Thyroid gland (tissue), 4 donors: ENCODE measurements around the gene ADAMTS17. TPM values are rescaled to one million over a fixed set of nuclear protein-coding genes. Genes with fewer than 3 reads are reported as not detected.

ENCODE experiments used
- DNase-seq, 2 donors: peaks; one replicate each; pipeline ENCODE4 v3.0.0-alpha.2; 2019
- H3K27ac ChIP-seq, 3 donors: fragments of 200-600 bp; sonication (generic); 1 replicate in 2 of 3; 2 replicates in 1 of 3; pipeline ENCODE4 v1.5.1; 2016 to 2019; ENCODE audit warnings: mild to moderate bottlenecking in 1 of 3, moderate library complexity in 1 of 3
- H3K27me3 ChIP-seq: fragments of 200-600 bp; sonication (generic); one replicate; pipeline ENCODE4 v1.5.1; 2019
- H3K36me3 ChIP-seq, 2 donors: fragments of 200-600 bp; sonication (generic); one replicate each; pipeline ENCODE4 v1.5.1; 2016 to 2019
- H3K4me1 ChIP-seq, 2 donors: fragments of 200-600 bp; sonication (generic); one replicate each; pipeline ENCODE4 v1.5.1; 2017 to 2019
- H3K4me3 ChIP-seq, 3 donors: fragments of 200-600 bp; sonication (generic); replicated peaks in 1 of 3; 1 replicate in 2 of 3; 2 replicates in 1 of 3; pipeline ENCODE4 v1.5.1; 2016; ENCODE audit warnings: mild to moderate bottlenecking in 1 of 3
- H3K9me3 ChIP-seq: fragments of 200-600 bp; sonication (generic); one replicate; pipeline ENCODE4 v1.5.1; 2017
- CTCF ChIP-seq, 6 experiments: fragments of 200-600 bp in 3 of 6; fragments of 450-650 bp in 3 of 6; sonication (generic) in 3 of 6; IDR thresholded peaks; one replicate each; pipeline ENCODE4 v1.5.1; 2016 to 2019; ENCODE audit warnings: antibody characterized with exemption in 6 of 6, mild to moderate bottlenecking in 2 of 6, inconsistent platforms in 1 of 6, moderate library complexity in 1 of 6
- POLR2A ChIP-seq, 2 donors: fragments of 450-650 bp; IDR thresholded peaks; one replicate each; pipeline ENCODE4 v1.6.1; 2017; ENCODE audit warnings: antibody characterized with exemption in 2 of 2, mild to moderate bottlenecking in 2 of 2, moderate library complexity in 1 of 2
- WGBS, 2 donors: methylation state at CpG; one replicate each; pipeline ENCODE4 v1.1.5; 2017; 5-methylcytosine and 5-hydroxymethylcytosine counted together
- intact Hi-C: fragments of 100-400 bp; cut with DNase I; formaldehyde crosslinking; loops from one replicate; pipeline ENCODE4 v1.15.1; 2023
- total RNA-seq, 4 donors: library from RNA; depleted of rRNA; stranded (reverse); fragments of >200 nt; gene quantifications; one replicate each; pipeline ENCODE4 v1.2.3, GENCODE V29; 2016

ADAMTS17 gene
- total RNA-seq, 4 donors from 2014 or later: 3.5 to 667 (median 5.3) TPM

GRCh38 chr15:99985878-99986277 is 355.9 kb downstream of the ADAMTS17 start:
- Histone ChIP-seq H3K9me3 (no peaks in the 10 kb centered on the region), H3K27me3 (no peaks in the 10 kb centered on the region), H3K4me1 (peaks cover 13 to 22% of the 10 kb centered on the region in 2 donors), H3K27ac (no peak overlapping the region), H3K36me3 (no peaks in the 10 kb centered on the region), H3K4me3 (no peak overlapping the region)
- intact Hi-C loops: no loop called here
- DNase-seq: no peak
- TF ChIP-seq CTCF (IDR thresholded peaks at IDR 0.05) (no peak), POLR2A (IDR thresholded peaks at IDR 0.05) (no peak)
- WGBS, 2 donors: 73 to 80% methylated on average over 3 to 4 of the region's 4 CpGs

DNA sequence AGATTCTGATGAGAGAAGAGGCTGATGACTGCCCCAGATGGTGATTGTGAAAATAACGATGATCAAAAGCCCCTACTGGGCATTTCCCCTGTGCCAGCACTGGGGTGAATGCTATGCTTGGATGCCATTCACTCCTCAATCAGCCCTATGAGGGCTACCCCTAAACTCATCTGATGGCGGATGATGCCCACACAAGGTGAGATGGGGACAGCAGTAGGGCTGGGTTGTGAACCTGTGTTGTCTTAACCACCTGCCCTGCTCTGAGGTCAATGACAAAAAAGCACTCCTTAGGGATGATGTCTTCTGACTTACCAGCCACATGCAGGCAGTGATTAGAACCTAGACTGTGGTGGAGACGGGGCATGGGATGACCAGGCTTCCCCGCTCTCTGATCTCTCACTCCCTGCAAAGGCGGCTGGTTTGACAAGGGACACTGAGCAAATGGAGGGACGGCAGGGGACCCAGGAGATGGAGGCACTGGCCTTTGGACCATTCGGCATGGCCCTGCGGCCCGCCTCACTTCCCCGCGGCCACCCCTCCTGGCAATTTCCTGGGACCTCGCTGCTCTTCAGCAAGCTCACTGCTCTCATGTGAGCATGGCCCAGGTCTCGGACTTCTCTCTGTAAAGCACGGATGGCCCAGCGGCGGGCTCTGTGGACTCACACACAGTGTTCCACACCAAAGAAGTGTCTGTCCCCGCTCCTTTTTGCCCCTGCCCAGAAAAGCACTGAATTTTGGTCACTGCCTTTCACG is 357.1 kb downstream of the ADAMTS17 start:
- H3K36me3 ChIP-seq: no peaks in the 10 kb centered on the region
- 93 to 94% methylated on average over 18 of the region's 18 CpGs for WGBS, 2 donors
- H3K4me3 ChIP-seq: no peak overlapping the region
- H3K4me1 ChIP-seq: peaks cover 13 to 22% of the 10 kb centered on the region in 2 donors
- no peaks in the 10 kb centered on the region for H3K9me3 ChIP-seq
- peak overlapping the region in 2 of 3 donors; percentile 71 to 96 for H3K27ac ChIP-seq
- TF ChIP-seq POLR2A (IDR thresholded peaks at IDR 0.05) (no peak), CTCF (IDR thresholded peaks at IDR 0.05) (no peak)
- no peaks in the 10 kb centered on the region for H3K27me3 ChIP-seq
- intact Hi-C loops: no loop called here
- no peak for DNase-seq

DNA sequence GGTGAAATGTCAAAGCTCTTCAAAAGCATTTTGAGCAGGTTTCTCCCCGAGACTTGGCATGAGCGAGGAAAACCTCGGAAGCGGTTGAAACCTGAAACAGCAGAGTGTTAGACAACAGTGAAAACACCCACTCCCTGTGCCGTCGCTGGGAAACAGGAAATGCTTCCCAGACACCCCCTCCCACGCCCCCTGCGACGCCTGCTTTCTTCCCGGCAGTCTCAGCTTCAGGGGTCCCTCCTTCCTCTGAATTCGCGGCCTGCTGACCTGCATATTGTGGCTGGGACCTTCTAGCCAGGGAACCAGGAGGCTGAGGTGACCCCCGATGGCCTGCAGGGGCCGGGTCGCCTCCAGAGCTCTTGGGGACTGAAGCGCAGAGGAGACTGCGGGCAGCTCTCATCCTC is 357.9 kb downstream of the ADAMTS17 start:
- WGBS, 2 donors: 11 to 24% methylated on average over 10 to 12 of the region's 17 CpGs
- no peaks in the 10 kb centered on the region for H3K36me3 ChIP-seq
- intact Hi-C loops: no loop called here
- no peak overlapping the region for H3K4me3 ChIP-seq
- no peaks in the 10 kb centered on the region for H3K27me3 ChIP-seq
- DNase-seq: peak; percentile 69 to 77
- no peak for TF ChIP-seq POLR2A (IDR thresholded peaks at IDR 0.05)
- no peaks in the 10 kb centered on the region for H3K9me3 ChIP-seq
- peaks cover 13 to 22% of the 10 kb centered on the region in 2 donors for H3K4me1 ChIP-seq
- H3K27ac ChIP-seq: peak overlapping the region; percentile 69 to 96 (median 71)

GRCh38 chr15:99983171-99983885 is 358.4 kb downstream of the ADAMTS17 start:
- TF ChIP-seq POLR2A (IDR thresholded peaks at IDR 0.05) (no peak), CTCF (IDR thresholded peaks at IDR 0.05) (no peak)
- no peaks in the 10 kb centered on the region for H3K27me3 ChIP-seq
- no peaks in the 10 kb centered on the region for H3K9me3 ChIP-seq
- H3K4me1 ChIP-seq: peaks cover 13 to 22% of the 10 kb centered on the region in 2 donors
- no peaks in the 10 kb centered on the region for H3K36me3 ChIP-seq
- intact Hi-C loops: no loop called here
- H3K27ac ChIP-seq: peak overlapping the region; percentile 69 to 96 (median 71)
- H3K4me3 ChIP-seq: no peak overlapping the region
- WGBS, 2 donors: 46 to 51% methylated on average over 14 to 15 of the region's 15 CpGs
- no peak for DNase-seq

- Histone ChIP-seq H3K9me3 (no peaks in the 10 kb centered on the region), H3K27ac (peak overlapping the region in 2 of 3 donors; percentile 71 to 96), H3K27me3 (no peaks in the 10 kb centered on the region), H3K4me3 (no peak overlapping the region), H3K36me3 (no peaks in the 10 kb centered on the region), H3K4me1 (peaks cover 13 to 22% of the 10 kb centered on the region in 2 donors)
- intact Hi-C loops: no loop called here
- WGBS, 2 donors: 60 to 88% methylated on average over 4 of the region's 4 CpGs
- no peak for DNase-seq
- TF ChIP-seq CTCF (IDR thresholded peaks at IDR 0.05) (no peak), POLR2A (IDR thresholded peaks at IDR 0.05) (no peak)
These were observed 359.1 kb downstream of the ADAMTS17 start for GRCh38 chr15:99982662-99983061.
